ENCODE data around the gene CLDN2.

DNA sequence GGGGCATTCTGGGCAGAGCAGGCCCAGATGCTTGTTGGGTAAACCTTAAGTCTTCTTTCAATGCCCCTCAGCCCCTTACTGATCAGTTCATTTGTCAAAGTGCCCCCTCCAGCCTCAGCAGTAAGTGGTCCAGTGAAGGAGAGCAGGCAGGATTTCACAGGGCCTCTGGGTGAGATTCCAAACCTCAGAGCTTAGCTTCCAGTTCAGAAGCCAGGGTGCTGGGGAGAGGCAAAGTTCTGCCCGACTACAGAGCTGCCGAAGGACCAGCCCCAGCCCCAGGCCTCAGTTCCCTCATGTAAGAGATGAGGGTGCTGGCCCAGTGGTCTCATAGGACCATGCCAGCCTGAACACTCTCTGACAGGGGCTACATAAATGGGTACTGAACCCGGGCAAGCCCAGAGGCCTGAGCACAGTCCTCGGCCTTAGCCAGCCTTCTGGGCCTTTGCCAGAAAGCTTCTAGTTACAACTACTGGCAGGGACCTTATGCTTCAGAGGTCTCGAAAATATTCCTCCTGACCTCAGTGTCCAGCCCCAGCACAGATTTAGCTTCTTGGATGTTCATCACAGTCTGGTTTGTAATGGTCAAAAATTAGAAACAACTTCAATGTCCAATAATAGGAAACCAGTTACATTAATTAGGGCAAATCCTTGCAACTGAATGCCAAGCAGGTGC lies 16.2 kb upstream of the CLDN2 start:
- TF ChIP-seq, protein P1, sequence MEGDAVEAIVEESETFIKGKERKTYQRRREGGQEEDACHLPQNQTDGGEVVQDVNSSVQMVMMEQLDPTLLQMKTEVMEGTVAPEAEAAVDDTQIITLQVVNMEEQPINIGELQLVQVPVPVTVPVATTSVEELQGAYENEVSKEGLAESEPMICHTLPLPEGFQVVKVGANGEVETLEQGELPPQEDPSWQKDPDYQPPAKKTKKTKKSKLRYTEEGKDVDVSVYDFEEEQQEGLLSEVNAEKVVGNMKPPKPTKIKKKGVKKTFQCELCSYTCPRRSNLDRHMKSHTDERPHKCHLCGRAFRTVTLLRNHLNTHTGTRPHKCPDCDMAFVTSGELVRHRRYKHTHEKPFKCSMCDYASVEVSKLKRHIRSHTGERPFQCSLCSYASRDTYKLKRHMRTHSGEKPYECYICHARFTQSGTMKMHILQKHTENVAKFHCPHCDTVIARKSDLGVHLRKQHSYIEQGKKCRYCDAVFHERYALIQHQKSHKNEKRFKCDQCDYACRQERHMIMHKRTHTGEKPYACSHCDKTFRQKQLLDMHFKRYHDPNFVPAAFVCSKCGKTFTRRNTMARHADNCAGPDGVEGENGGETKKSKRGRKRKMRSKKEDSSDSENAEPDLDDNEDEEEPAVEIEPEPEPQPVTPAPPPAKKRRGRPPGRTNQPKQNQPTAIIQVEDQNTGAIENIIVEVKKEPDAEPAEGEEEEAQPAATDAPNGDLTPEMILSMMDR (IDR thresholded peaks at IDR 0.05; ENCODE audit: low read length): no peak
- TF ChIP-seq EZH2 (IDR thresholded peaks at IDR 0.05; ENCODE audit: borderline replicate concordance, low read length): no peak
